Measurements from ENCODE around the gene SLC38A2. TPM values are rescaled to one million over a fixed set of nuclear protein-coding genes. Genes with fewer than 3 reads are reported as not detected.

SLC38A2 gene
- total RNA-seq, 1 donor from 2014 or later, result 216 TPM

GRCh38 chr12:46412857-46413256 is 40.3 kb upstream of the SLC38A2 start:
- H3K9me3 Mint-ChIP-seq (ENCODE audit: low read depth), result no peaks in the 10 kb centered on the region
- H3K4me3 Mint-ChIP-seq (ENCODE audit: low read depth), result no peak overlapping the region
- no peaks in the 10 kb centered on the region for H3K27me3 Mint-ChIP-seq
- H3K27ac Mint-ChIP-seq, result no peak overlapping the region
- peaks cover 1% of the 10 kb centered on the region for H3K36me3 Mint-ChIP-seq (ENCODE audit: insufficient read depth)
- no peak for DNase-seq (ENCODE audit: low spot score, unreplicated experiment)
- H3K4me1 Mint-ChIP-seq (ENCODE audit: low read depth), result no peaks in the 10 kb centered on the region
- TF ChIP-seq CTCF (IDR thresholded peaks at IDR 0.05; ENCODE audit: unreplicated experiment), result no peak

DNA sequence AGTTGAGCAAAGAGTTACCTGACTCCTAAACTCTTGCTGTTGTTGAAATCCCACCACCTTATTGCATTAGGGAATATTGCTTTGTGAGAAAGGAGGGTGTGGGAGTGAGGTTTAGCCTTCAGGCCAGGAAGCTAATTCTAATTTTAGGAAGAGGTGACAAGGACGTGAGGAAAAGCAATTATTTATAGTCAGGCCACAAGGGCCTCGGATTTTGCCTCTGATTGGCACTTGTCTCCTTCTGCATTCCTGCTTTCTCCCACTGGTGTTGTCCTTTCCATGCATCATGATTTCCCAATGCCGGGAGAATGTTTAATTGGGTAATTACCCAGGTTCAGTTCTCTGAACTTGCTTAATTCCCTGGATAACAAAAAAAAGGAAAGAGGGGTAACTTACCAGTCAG is 37.9 kb upstream of the SLC38A2 start:
- no peak overlapping the region for H3K27ac Mint-ChIP-seq
- no peaks in the 10 kb centered on the region for H3K9me3 Mint-ChIP-seq (ENCODE audit: low read depth)
- no peaks in the 10 kb centered on the region for H3K36me3 Mint-ChIP-seq (ENCODE audit: insufficient read depth)
- H3K27me3 Mint-ChIP-seq, result no peaks in the 10 kb centered on the region
- no peaks in the 10 kb centered on the region for H3K4me1 Mint-ChIP-seq (ENCODE audit: low read depth)
- TF ChIP-seq CTCF (IDR thresholded peaks at IDR 0.05; ENCODE audit: unreplicated experiment), result no peak
- H3K4me3 Mint-ChIP-seq (ENCODE audit: low read depth), result no peak overlapping the region
- DNase-seq (ENCODE audit: low spot score, unreplicated experiment), result no peak

- no peaks in the 10 kb centered on the region for H3K27me3 Mint-ChIP-seq
- no peak for DNase-seq (ENCODE audit: low spot score, unreplicated experiment)
- H3K4me1 Mint-ChIP-seq (ENCODE audit: low read depth), result no peaks in the 10 kb centered on the region
- no peak overlapping the region for H3K27ac Mint-ChIP-seq
- H3K4me3 Mint-ChIP-seq (ENCODE audit: low read depth), result no peak overlapping the region
- no peaks in the 10 kb centered on the region for H3K9me3 Mint-ChIP-seq (ENCODE audit: low read depth)
- no peaks in the 10 kb centered on the region for H3K36me3 Mint-ChIP-seq (ENCODE audit: insufficient read depth)
- no peak for TF ChIP-seq CTCF (IDR thresholded peaks at IDR 0.05; ENCODE audit: unreplicated experiment)
Observed at GRCh38 chr12:46409974-46410373, 37.4 kb upstream of the SLC38A2 start.

- Mint-ChIP-seq H3K36me3 (ENCODE audit: insufficient read depth) (no peaks in the 10 kb centered on the region), H3K9me3 (ENCODE audit: low read depth) (no peaks in the 10 kb centered on the region), H3K27ac (no peak overlapping the region), H3K4me1 (ENCODE audit: low read depth) (no peaks in the 10 kb centered on the region), H3K27me3 (no peaks in the 10 kb centered on the region), H3K4me3 (ENCODE audit: low read depth) (no peak overlapping the region)
- no peak for DNase-seq (ENCODE audit: low spot score, unreplicated experiment)
- no peak for TF ChIP-seq CTCF (IDR thresholded peaks at IDR 0.05; ENCODE audit: unreplicated experiment)
Observed at GRCh38 chr12:46409342-46409741, 36.8 kb upstream of the SLC38A2 start.

- Mint-ChIP-seq H3K4me1 (ENCODE audit: low read depth) (no peaks in the 10 kb centered on the region), H3K27me3 (no peaks in the 10 kb centered on the region), H3K4me3 (ENCODE audit: low read depth) (no peak overlapping the region), H3K36me3 (ENCODE audit: insufficient read depth) (no peaks in the 10 kb centered on the region), H3K9me3 (ENCODE audit: low read depth) (no peaks in the 10 kb centered on the region), H3K27ac (no peak overlapping the region)
- DNase-seq (ENCODE audit: low spot score, unreplicated experiment), result no peak
- TF ChIP-seq CTCF (IDR thresholded peaks at IDR 0.05; ENCODE audit: unreplicated experiment), result no peak
Observed at GRCh38 chr12:46408441-46408840, 35.9 kb upstream of the SLC38A2 start.

Data from progenitor cell of endocrine pancreas (in vitro differentiated cells).